GM19455 (cell line): ENCODE measurements around the gene FTSJ3.
"Not testable (repeated sequence)": the region's sequence is repeated elsewhere in the genome, so short reads cannot be mapped to it uniquely, and the experiment has no call there.

Source experiments
- ATAC-seq: cut with Tn5 transposase; IDR thresholded peaks from one replicate; pipeline ENCODE4 v1.9.1; 2021; ENCODE audit not compliant: unreplicated experiment

The FTSJ3 gene

GRCh38 chr17:63843387-63843888 lies 16.0 kb upstream of the FTSJ3 start:
- not testable (repeated sequence) for ATAC-seq

GRCh38 chr17:63842540-63843386 lies 15.3 kb upstream of the FTSJ3 start, which contains the start of gene SMARCD2:
SMARCD2 (minus strand) TSS chr17:63842685; CDS start chr17:63842674, 11 bp downstream.
- ATAC-seq, result peak; percentile 67

GRCh38 chr17:63842173-63842539 lies 14.7 kb upstream of the FTSJ3 start:
- ATAC-seq, result peak; percentile 31

GRCh38 chr17:63841350-63842172 lies 14.1 kb upstream of the FTSJ3 start:
- ATAC-seq, result no peak

- ATAC-seq, result no peak
These were observed 13.3 kb upstream of the FTSJ3 start for GRCh38 chr17:63840591-63841349.

GRCh38 chr17:63838631-63839171 lies 11.2 kb upstream of the FTSJ3 start:
- ATAC-seq, result no peak

GRCh38 chr17:63837962-63838600 lies 10.6 kb upstream of the FTSJ3 start:
- ATAC-seq, result no peak

GRCh38 chr17:63837480-63837879 lies 10.0 kb upstream of the FTSJ3 start:
- ATAC-seq, result no peak

GRCh38 chr17:63836811-63837210 lies 9.3 kb upstream of the FTSJ3 start:
- ATAC-seq, result no peak

GRCh38 chr17:63835167-63835720 lies 7.8 kb upstream of the FTSJ3 start:
- ATAC-seq, result no peak

- no peak for ATAC-seq
These were observed 7.1 kb upstream of the FTSJ3 start for GRCh38 chr17:63834431-63835166.

- ATAC-seq, result no peak
These were observed 6.4 kb upstream of the FTSJ3 start for GRCh38 chr17:63833741-63834373.

- ATAC-seq, result no peak
These were observed 5.7 kb upstream of the FTSJ3 start for GRCh38 chr17:63833026-63833740.

GRCh38 chr17:63832455-63832854 lies 5.0 kb upstream of the FTSJ3 start:
- no peak for ATAC-seq

- no peak for ATAC-seq
These were observed 4.6 kb upstream of the FTSJ3 start for GRCh38 chr17:63832014-63832413.

- no peak for ATAC-seq
These were observed 4.0 kb upstream of the FTSJ3 start for GRCh38 chr17:63831505-63831904.

- ATAC-seq, result no peak
These were observed 3.5 kb upstream of the FTSJ3 start for GRCh38 chr17:63830904-63831491.

- ATAC-seq, result no peak
These were observed 2.8 kb upstream of the FTSJ3 start for GRCh38 chr17:63830278-63830677.
